Aorta (tissue), 5 donors: ENCODE results near the gene SBF2. TPM values are rescaled to one million over a fixed set of nuclear protein-coding genes. Genes with fewer than 3 reads are reported as not detected.
"Not testable (repeated sequence)": the region's sequence is repeated elsewhere in the genome, so short reads cannot be mapped to it uniquely, and the experiment has no call there.

Experiments
- ATAC-seq: fragments of 200-7000 bp; cut with Tn5 transposase; one replicate; pipeline ENCODE4 v1.9.1; 2022; ENCODE audit warnings: moderate library complexity; ENCODE audit not compliant: low FRiP score
- DNase-seq, 2 donors: peaks; one replicate each; pipeline ENCODE4 v3.0.0-alpha.2; 2020
- H3K27ac ChIP-seq, 2 donors: one replicate each; pipeline ENCODE4 v1.5.1; 2013; ENCODE audit warnings: low read length in 2 of 2, mild to moderate bottlenecking in 2 of 2, moderate library complexity in 2 of 2, control low read depth in 1 of 2, inconsistent platforms in 1 of 2, low read depth in 1 of 2
- H3K27me3 ChIP-seq, 2 donors: one replicate each; pipeline ENCODE4 v1.6.1; 2013; ENCODE audit warnings: control low read depth in 1 of 2, low read length in 1 of 2, mild to moderate bottlenecking in 1 of 2, moderate library complexity in 1 of 2; ENCODE audit not compliant: insufficient read depth in 2 of 2, control insufficient read depth in 1 of 2
- H3K36me3 ChIP-seq, 2 donors: one replicate each; pipeline ENCODE4 v1.6.1; 2013; ENCODE audit warnings: control low read depth in 1 of 2, low read length in 1 of 2, mild to moderate bottlenecking in 1 of 2; ENCODE audit not compliant: insufficient read depth in 2 of 2, control insufficient read depth in 1 of 2
- H3K4me1 ChIP-seq, 2 donors: one replicate each; pipeline ENCODE4 v1.6.1; 2013; ENCODE audit warnings: low read length in 2 of 2, control low read depth in 1 of 2, mild to moderate bottlenecking in 1 of 2, moderate library complexity in 1 of 2; ENCODE audit not compliant: insufficient read depth in 2 of 2, control insufficient read depth in 1 of 2
- H3K4me3 ChIP-seq, 2 donors: one replicate each; pipeline ENCODE4 v1.5.1; 2013; ENCODE audit warnings: low read length in 2 of 2, control low read depth in 1 of 2, mild to moderate bottlenecking in 1 of 2
- H3K9me3 ChIP-seq: one replicate; pipeline ENCODE4 v1.6.1; 2013; ENCODE audit warnings: mild to moderate bottlenecking, low read length; ENCODE audit not compliant: control insufficient read depth
- WGBS, 2 donors: extraction: QIAGEN DNeasy Blood & Tissue Kit; methylation state at CpG; one replicate each; pipeline ENCODE4 v1.1.7; 2013; 5-methylcytosine and 5-hydroxymethylcytosine counted together
- intact Hi-C, 2 donors: fragments of 100-400 bp; cut with DNase I; formaldehyde crosslinking; loops; one replicate each; pipeline versions ENCODE4 v1.14.2 to v1.15.0; 2022
- polyA plus RNA-seq, 2 donors: library from polyadenylated mRNA; stranded (reverse); fragments of 200-250 nt; gene quantifications; one replicate each; pipeline ENCODE4 v1.2.3, GENCODE V29; 2013
- total RNA-seq, 2 donors: library from RNA; stranded (reverse); fragmentation: NEBNext Ultra II Directional; extraction: Animal tissue kit (Norgen Biotek cat#: 25700); gene quantifications; one replicate each; pipeline ENCODE4 v1.2.1, GENCODE V29; 2021
- donor health status: healthy with polysubstance abuse.
- donor health status: Bipolar disorder and iron deficiency.
- donor health status: DM: no; HTN: no; CAD: no.
- donor health status: DM: no; HTN: no; CAD: no.
- donor health status: DM: yes; HTN: yes; CAD: no.

SBF2 gene
- total and polyA plus RNA-seq, 4 donors: 6.4 to 82.0 (median 47.6) TPM

- WGBS, 2 donors: 37 to 41% methylated on average over 7 of the region's 7 CpGs
- H3K36me3 ChIP-seq: peaks cover 3 to 5% of the 10 kb centered on the region in 2 donors
- DNase-seq (peak in 1 of 2 donors; percentile 72), ATAC-seq (peak; percentile 90)
- intact Hi-C loops: loop anchor here (1.0 to 10.0 kb wide), 3 partner anchors 131 to 214 kb away; no protein-coding TSS in a partner anchor
- no peaks in the 10 kb centered on the region for H3K9me3 ChIP-seq
- H3K4me3 ChIP-seq: no peak overlapping the region
- H3K27me3 ChIP-seq: no peaks in the 10 kb centered on the region
- no peak overlapping the region for H3K27ac ChIP-seq
- no peaks in the 10 kb centered on the region for H3K4me1 ChIP-seq
These were observed 545.6 kb downstream of the SBF2 start for GRCh38 chr11:9748361-9748970.

GRCh38 chr11:9747828-9748227, 546.2 kb downstream of the SBF2 start:
- H3K36me3 ChIP-seq: peaks cover 3 to 5% of the 10 kb centered on the region in 2 donors
- ATAC-seq: peak; percentile 37
- H3K4me3 ChIP-seq: no peak overlapping the region
- 61% methylated on average over 5 of the region's 5 CpGs for WGBS, 2 donors
- no peaks in the 10 kb centered on the region for H3K27me3 ChIP-seq
- no peaks in the 10 kb centered on the region for H3K4me1 ChIP-seq
- H3K9me3 ChIP-seq: no peaks in the 10 kb centered on the region
- no peak for DNase-seq
- H3K27ac ChIP-seq: no peak overlapping the region
- intact Hi-C loops: loop anchor here (1.0 to 10.0 kb wide), 3 partner anchors 131 to 213 kb away; no protein-coding TSS in a partner anchor

- 49 to 71% methylated on average over 1 of the region's 1 CpG for WGBS, 2 donors
- intact Hi-C loops: loop anchor here in 1 of 2 donors (5.0 to 10.0 kb wide), 2 partner anchors 130 to 212 kb away; no protein-coding TSS in a partner anchor
- DNase-seq (no peak), ATAC-seq (no peak)
- no peaks in the 10 kb centered on the region for H3K27me3 ChIP-seq
- no peak overlapping the region for H3K4me3 ChIP-seq
- H3K9me3 ChIP-seq: no peaks in the 10 kb centered on the region
- peaks cover 3 to 5% of the 10 kb centered on the region in 2 donors for H3K36me3 ChIP-seq
- H3K27ac ChIP-seq: no peak overlapping the region
- H3K4me1 ChIP-seq: no peaks in the 10 kb centered on the region
These were observed 546.8 kb downstream of the SBF2 start for GRCh38 chr11:9747229-9747628.

- Histone ChIP-seq H3K9me3 (no peaks in the 10 kb centered on the region), H3K27ac (no peak overlapping the region), H3K4me1 (no peaks in the 10 kb centered on the region), H3K36me3 (peaks cover 2% of the 10 kb centered on the region in 2 donors), H3K27me3 (no peaks in the 10 kb centered on the region), H3K4me3 (no peak overlapping the region)
- ATAC-seq (no peak), DNase-seq (no peak)
- WGBS, 2 donors: 78 to 80% methylated on average over 7 of the region's 7 CpGs
- intact Hi-C loops: loop anchor here in 1 of 2 donors (5.0 to 10.0 kb wide), 2 partner anchors 128 to 211 kb away; no protein-coding TSS in a partner anchor
These were observed 548.4 kb downstream of the SBF2 start for GRCh38 chr11:9745411-9746211.

DNA sequence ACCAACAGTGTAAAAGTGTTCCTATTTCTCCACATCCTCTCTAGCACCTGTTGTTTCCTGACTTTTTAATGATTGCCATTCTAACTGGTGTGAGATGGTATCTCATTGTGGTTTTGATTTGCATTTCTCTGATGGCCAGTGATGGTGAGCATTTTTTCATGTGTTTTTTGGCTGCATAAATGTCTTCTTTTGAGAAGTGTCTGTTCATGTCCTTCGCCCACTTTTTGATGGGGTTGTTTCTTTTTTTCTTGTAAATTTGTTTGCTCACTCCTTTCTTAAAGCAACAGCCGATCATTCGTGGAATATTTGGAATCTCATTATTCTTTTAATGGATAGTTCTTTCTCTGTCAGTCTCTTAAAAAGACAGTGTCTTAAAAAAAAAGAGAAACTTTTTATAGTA, 550.5 kb downstream of the SBF2 start:
- not testable (repeated sequence) for H3K27me3 ChIP-seq, H3K27ac ChIP-seq, H3K4me1 ChIP-seq, H3K9me3 ChIP-seq, H3K36me3 ChIP-seq, ATAC-seq, DNase-seq, H3K4me3 ChIP-seq
- intact Hi-C loops: loop anchor here in 1 of 2 donors (10.0 kb wide), 1 partner anchor 209 kb away; no protein-coding TSS in a partner anchor
- WGBS, 2 donors: 85 to 92% methylated on average over 3 of the region's 3 CpGs

DNA sequence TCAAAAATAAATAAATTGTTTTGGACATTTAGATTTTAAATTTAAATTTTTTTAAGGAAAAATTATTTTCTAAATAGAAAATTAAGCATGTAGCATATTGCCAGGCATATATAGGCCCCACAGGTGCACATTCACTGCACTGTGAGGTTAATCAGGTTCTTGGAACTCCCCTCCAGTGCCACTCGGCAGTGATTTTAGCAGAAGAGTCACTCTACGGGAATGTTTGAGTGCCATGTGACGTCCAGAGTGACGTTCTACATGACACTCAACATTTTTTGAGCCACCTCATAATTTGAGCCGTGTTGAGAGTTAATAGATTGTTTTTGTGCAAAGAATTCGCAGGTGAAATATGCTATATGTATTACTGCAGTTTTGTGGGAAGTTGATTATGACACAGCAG, 552.8 kb downstream of the SBF2 start:
- 68 to 78% methylated on average over 6 of the region's 6 CpGs for WGBS, 2 donors
- DNase-seq (no peak), ATAC-seq (no peak)
- intact Hi-C loops: loop anchor here in 1 of 2 donors (10.0 kb wide), 1 partner anchor 206 kb away; no protein-coding TSS in a partner anchor
- Histone ChIP-seq H3K4me1 (no peaks in the 10 kb centered on the region), H3K4me3 (no peak overlapping the region), H3K9me3 (peaks cover 2% of the 10 kb centered on the region), H3K27ac (no peak overlapping the region), H3K27me3 (no peaks in the 10 kb centered on the region), H3K36me3 (peaks cover 0 to 8% of the 10 kb centered on the region in 2 donors)

GRCh38 chr11:9740202-9740883, 553.7 kb downstream of the SBF2 start:
- H3K36me3 ChIP-seq: peaks cover 0 to 10% of the 10 kb centered on the region in 2 donors
- 58 to 65% methylated on average over 12 of the region's 12 CpGs for WGBS, 2 donors
- H3K9me3 ChIP-seq: peaks cover 2% of the 10 kb centered on the region
- no peak for ATAC-seq
- intact Hi-C loops: loop anchor here in 1 of 2 donors (10.0 kb wide), 1 partner anchor 206 kb away; no protein-coding TSS in a partner anchor
- no peaks in the 10 kb centered on the region for H3K4me1 ChIP-seq
- no peaks in the 10 kb centered on the region for H3K27me3 ChIP-seq
- DNase-seq: no peak
- H3K4me3 ChIP-seq: no peak overlapping the region
- peak overlapping the region in 1 of 2 donors; percentile 67 for H3K27ac ChIP-seq

DNA sequence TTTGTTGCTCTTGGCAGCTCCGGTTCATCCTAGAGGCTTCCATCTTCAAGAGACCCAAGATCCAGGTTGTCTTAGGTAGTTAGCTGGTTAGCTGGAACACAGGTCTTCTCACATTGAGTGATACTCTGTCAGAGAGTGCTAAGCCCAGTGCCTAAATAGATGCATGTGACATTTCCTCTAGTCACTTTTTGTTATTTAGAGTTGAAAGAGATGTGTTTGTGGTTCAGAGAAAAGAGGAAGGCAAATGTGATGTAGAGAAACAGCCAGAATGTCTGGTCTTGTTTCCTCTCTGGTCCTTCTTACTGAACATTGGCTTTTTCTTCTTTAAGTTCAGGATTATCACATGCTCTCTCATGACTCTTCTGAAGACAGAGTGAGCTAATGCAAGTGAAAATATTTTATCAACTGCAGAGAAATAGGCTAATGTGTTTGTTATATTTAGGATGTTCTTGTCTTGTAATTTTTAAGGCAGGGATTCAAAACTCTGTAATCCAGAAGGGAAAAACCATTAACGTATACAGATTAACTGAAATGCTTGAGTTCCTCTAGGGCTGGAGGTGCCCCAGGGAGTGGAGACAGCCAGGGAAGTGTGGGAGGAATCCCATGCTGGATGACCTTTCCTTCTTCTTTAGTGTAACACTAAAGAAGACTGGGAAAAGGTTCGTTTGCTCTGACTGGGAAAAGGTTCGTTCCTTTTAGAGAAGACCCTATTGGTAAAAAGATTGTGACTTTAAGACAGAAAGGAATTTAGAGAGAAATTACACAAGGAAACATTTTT, 554.7 kb downstream of the SBF2 start:
- Histone ChIP-seq H3K9me3 (peaks cover 2% of the 10 kb centered on the region), H3K4me1 (no peaks in the 10 kb centered on the region), H3K36me3 (peaks cover 0 to 10% of the 10 kb centered on the region in 2 donors), H3K27ac (no peak overlapping the region), H3K27me3 (no peaks in the 10 kb centered on the region), H3K4me3 (no peak overlapping the region)
- 81 to 86% methylated on average over 4 of the region's 4 CpGs for WGBS, 2 donors
- intact Hi-C loops: no loop called here
- DNase-seq (no peak), ATAC-seq (no peak)
